OCI-LY1 (cell line): Measurements from ENCODE around the gene PRAME.
A peak's percentile ranks its signal among the peaks of the same experiment; 100 is the strongest.

Experiments
- H2AFZ ChIP-seq: fragments of 200-600 bp; sonication (generic), shearing (Covaris generic); 2 replicates; pipeline ENCODE4 v1.6.0; 2014; ENCODE audit warnings: antibody characterized with exemption, mild to moderate bottlenecking, low read length
- H3F3A ChIP-seq: fragments of 200-600 bp; sonication (generic), shearing (Covaris generic); 2 replicates; pipeline ENCODE4 v1.6.0; 2014; ENCODE audit warnings: mild to moderate bottlenecking, antibody characterized with exemption, low read length, moderate library complexity; ENCODE audit not compliant: insufficient read depth
- H3K27ac ChIP-seq: fragments of 200-600 bp; sonication (generic); 2 replicates; pipeline ENCODE4 v1.5.1; 2014; ENCODE audit warnings: low read length, mixed run types, mild to moderate bottlenecking, low read depth; ENCODE audit not compliant: poor library complexity, severe bottlenecking
- H3K27me3 ChIP-seq: fragments of 200-600 bp; sonication (generic); 2 replicates; pipeline ENCODE4 v1.6.0; 2014; ENCODE audit warnings: antibody characterized with exemption, mild to moderate bottlenecking, low read length, moderate library complexity; ENCODE audit not compliant: insufficient read depth
- H3K36me3 ChIP-seq: fragments of 200-600 bp; sonication (generic); 2 replicates; pipeline ENCODE4 v1.6.1; 2014; ENCODE audit warnings: mild to moderate bottlenecking, antibody characterized with exemption, low read length, moderate library complexity, mixed read lengths; ENCODE audit not compliant: insufficient read depth
- H3K4me1 ChIP-seq: fragments of 200-600 bp; sonication (generic); 2 replicates; pipeline ENCODE4 v1.5.1; 2014; ENCODE audit warnings: mild to moderate bottlenecking, low read length, moderate library complexity; ENCODE audit not compliant: insufficient read depth, severe bottlenecking
- H3K4me2 ChIP-seq: fragments of 200-600 bp; sonication (generic), shearing (Covaris generic); 2 replicates; pipeline ENCODE4 v1.6.1; 2014; ENCODE audit warnings: low read length
- H3K4me3 ChIP-seq: fragments of 200-600 bp; sonication (generic); 2 replicates; pipeline ENCODE4 v1.5.1; 2014; ENCODE audit warnings: low read length, low read depth, mild to moderate bottlenecking, mixed read lengths; ENCODE audit not compliant: poor library complexity, severe bottlenecking
- H3K79me2 ChIP-seq: fragments of 200-600 bp; shearing (Covaris generic); 2 replicates; pipeline ENCODE4 v1.6.1; 2016; ENCODE audit warnings: mixed run types, low read length, mixed read lengths; ENCODE audit not compliant: insufficient read depth
- H3K9ac ChIP-seq: fragments of 200-600 bp; sonication (generic), shearing (Covaris generic); 2 replicates; pipeline ENCODE4 v1.6.1; 2014; ENCODE audit warnings: mild to moderate bottlenecking, low read length, mixed read lengths
- H3K9me2 ChIP-seq: fragments of 200-600 bp; sonication (generic), shearing (Covaris generic); 2 replicates; pipeline ENCODE4 v1.6.1; 2014; ENCODE audit warnings: low read depth, mild to moderate bottlenecking, low read length, mixed read lengths
- H3K9me3 ChIP-seq: fragments of 200-600 bp; shearing (Covaris generic); 2 replicates; pipeline ENCODE4 v1.6.1; 2014; ENCODE audit warnings: low read length, mixed read lengths
- H4K20me1 ChIP-seq: fragments of 200-600 bp; sonication (generic), shearing (Covaris generic); 2 replicates; pipeline ENCODE4 v1.6.0; 2016; ENCODE audit warnings: mild to moderate bottlenecking, low read length; ENCODE audit not compliant: insufficient read depth
- EZH2 ChIP-seq: fragments of 200-600 bp; sonication (generic), shearing (Covaris generic); IDR thresholded peaks from 2 replicates; pipeline ENCODE4 v1.8.0; 2017; ENCODE audit warnings: borderline replicate concordance, mixed run types, mild to moderate bottlenecking, antibody characterized with exemption, low read length, moderate library complexity, mixed read lengths
- TF ChIP-seq, protein P1 (sequence below): fragments of 200-600 bp; sonication (generic), shearing (Covaris generic); IDR thresholded peaks from 2 replicates; pipeline ENCODE4 v1.5.1; 2017; ENCODE audit warnings: mild to moderate bottlenecking, antibody characterized with exemption, low read length, moderate library complexity, mixed read lengths

Gene PRAME

DNA sequence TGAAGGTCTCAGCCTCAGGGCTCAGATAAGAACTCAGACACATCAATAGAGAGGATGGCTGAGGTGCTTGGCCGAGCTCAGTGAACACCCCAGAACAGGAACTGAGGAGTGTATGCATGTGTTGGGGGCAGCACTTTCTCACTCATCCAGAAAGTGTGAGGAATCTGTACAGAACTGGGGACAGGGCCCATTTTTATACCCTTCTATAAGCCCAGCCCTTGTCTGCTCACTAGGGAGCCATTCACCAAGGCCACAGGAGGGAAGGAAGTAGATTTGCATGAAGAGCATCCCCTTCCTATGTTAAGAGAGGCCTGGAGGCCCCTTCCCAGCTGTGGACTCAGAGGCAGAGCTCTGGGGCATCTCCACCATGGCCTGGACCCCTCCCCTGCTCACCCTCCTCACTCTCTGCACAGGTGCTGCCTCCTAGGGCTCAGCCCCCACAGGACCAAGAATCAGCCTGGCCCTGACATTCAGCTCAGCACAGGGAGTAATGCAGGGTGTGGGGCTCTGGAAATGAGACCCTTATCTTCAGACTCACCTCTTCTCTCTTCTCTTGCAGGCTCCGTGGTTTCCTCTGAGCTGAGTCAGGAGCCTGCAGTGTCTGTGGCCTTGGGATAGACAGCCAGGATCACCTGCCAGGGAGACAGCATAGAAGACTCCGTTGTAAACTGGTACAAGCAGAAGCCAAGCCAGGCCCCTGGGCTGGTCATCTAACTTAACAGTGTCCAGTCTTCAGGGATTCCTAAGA, 45.4 kb upstream of the PRAME start:
- TF ChIP-seq EZH2: no peak
- TF ChIP-seq, protein P1, sequence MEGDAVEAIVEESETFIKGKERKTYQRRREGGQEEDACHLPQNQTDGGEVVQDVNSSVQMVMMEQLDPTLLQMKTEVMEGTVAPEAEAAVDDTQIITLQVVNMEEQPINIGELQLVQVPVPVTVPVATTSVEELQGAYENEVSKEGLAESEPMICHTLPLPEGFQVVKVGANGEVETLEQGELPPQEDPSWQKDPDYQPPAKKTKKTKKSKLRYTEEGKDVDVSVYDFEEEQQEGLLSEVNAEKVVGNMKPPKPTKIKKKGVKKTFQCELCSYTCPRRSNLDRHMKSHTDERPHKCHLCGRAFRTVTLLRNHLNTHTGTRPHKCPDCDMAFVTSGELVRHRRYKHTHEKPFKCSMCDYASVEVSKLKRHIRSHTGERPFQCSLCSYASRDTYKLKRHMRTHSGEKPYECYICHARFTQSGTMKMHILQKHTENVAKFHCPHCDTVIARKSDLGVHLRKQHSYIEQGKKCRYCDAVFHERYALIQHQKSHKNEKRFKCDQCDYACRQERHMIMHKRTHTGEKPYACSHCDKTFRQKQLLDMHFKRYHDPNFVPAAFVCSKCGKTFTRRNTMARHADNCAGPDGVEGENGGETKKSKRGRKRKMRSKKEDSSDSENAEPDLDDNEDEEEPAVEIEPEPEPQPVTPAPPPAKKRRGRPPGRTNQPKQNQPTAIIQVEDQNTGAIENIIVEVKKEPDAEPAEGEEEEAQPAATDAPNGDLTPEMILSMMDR: no peak

DNA sequence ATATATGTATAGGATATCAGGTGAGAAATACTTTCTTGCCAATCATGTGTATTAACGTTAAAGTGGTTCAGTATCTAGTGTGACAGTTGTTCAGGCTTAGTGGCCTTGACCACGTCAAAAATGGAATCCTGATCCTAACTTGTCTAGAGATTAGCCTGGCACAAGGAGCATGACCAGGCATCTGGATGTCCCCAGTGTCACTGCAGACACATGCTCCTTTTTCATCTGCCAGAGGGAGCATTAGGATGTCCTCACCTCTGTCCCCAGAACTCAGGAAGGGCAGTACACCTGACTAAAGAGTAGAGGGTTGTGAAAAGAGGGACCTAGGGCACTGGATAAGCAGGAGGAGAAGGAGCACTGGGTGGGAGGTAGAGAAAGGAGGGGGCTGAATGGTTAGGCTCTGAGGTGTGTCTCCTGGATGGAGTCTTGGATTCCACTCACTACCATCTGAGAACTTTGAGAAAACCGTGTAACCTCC, 44.4 kb upstream of the PRAME start:
- no peak overlapping the region for H3K4me2 ChIP-seq
- no peaks in the 10 kb centered on the region; the same call in 1 of the 2 replicates for H3K9me3 ChIP-seq
- no peaks in the 10 kb centered on the region; the same call in 1 of the 2 replicates for H3K27me3 ChIP-seq

More for the DNA sequence above, 45.4 kb upstream of the PRAME start:
- H3F3A ChIP-seq: no peaks in the 10 kb centered on the region
- no peaks in the 10 kb centered on the region for H4K20me1 ChIP-seq
- H2AFZ ChIP-seq: no peak overlapping the region
- H3K79me2 ChIP-seq: no peaks in the 10 kb centered on the region
- H3K4me3 ChIP-seq: no peak overlapping the region
- no peak overlapping the region; the same call in 1 of the 2 replicates for H3K9ac ChIP-seq
- H3K4me2 ChIP-seq: peak overlapping the region; percentile 37; the same call in 1 of the 2 replicates
- H3K27ac ChIP-seq: peak overlapping the region; percentile 45
- H3K9me2 ChIP-seq: no peaks in the 10 kb centered on the region
- H3K36me3 ChIP-seq: no peaks in the 10 kb centered on the region; the same call in 1 of the 2 replicates
- H3K9me3 ChIP-seq: no peaks in the 10 kb centered on the region; the same call in 1 of the 2 replicates
- peaks cover 4% of the 10 kb centered on the region; the same call in 1 of the 2 replicates for H3K27me3 ChIP-seq
- peaks cover 20% of the 10 kb centered on the region for H3K4me1 ChIP-seq

DNA sequence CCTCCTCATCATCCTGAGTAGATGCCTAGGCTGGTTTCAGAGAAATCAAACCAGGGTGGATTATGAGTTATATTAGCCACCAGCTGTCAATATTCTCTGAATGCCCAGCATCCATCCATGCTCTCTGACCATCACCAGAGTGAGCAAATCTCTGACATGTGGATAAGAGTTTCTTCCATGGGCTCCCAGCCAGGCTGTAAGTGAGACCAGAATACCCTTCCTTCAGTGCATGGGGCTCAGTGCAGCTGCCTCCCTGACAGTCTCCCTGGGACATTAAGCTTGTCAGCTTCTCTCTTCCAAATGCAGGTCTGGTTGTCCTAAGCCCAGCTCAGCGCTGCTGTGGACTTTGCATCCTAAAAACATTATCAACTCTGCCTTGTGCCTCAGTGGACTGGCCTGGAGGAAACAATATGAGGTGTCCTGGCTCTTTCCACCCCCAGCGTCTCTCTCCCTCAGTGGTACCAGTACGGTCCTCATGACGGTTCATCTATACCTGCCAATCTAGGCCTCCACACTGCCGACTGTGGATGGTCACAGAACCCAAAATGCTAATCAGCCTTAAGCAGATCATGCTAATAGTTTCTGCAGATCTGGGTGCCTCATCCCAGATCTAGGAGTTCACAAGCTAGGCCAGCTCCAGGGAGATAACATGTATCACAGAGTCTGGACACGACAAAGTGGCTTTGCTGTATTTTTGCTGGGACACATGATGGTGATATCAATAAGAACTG, 41.6 kb upstream of the PRAME start:
- H3K27ac ChIP-seq: no peak overlapping the region
- H3K9me3 ChIP-seq: peaks cover 3% of the 10 kb centered on the region; the same call in 1 of the 2 replicates
- no peak overlapping the region for H3K4me2 ChIP-seq
- H3K9ac ChIP-seq: no peak overlapping the region
- H3F3A ChIP-seq: no peaks in the 10 kb centered on the region
- H3K9me2 ChIP-seq: no peaks in the 10 kb centered on the region
- H2AFZ ChIP-seq: no peak overlapping the region
- TF ChIP-seq, protein P1: no peak
- no peak for TF ChIP-seq EZH2
- H3K36me3 ChIP-seq: no peaks in the 10 kb centered on the region
- no peaks in the 10 kb centered on the region for H4K20me1 ChIP-seq
- no peak overlapping the region for H3K4me3 ChIP-seq
- no peaks in the 10 kb centered on the region for H3K79me2 ChIP-seq
- no peaks in the 10 kb centered on the region for H3K27me3 ChIP-seq
- peaks cover 26% of the 10 kb centered on the region for H3K4me1 ChIP-seq

More for the DNA sequence above, 44.4 kb upstream of the PRAME start:
- H3K4me3 ChIP-seq: no peak overlapping the region
- H3F3A ChIP-seq: no peaks in the 10 kb centered on the region
- H3K4me1 ChIP-seq: peaks cover 20% of the 10 kb centered on the region
- no peak for TF ChIP-seq EZH2
- TF ChIP-seq, protein P1: no peak
- H3K79me2 ChIP-seq: no peaks in the 10 kb centered on the region
- no peaks in the 10 kb centered on the region; the same call in 1 of the 2 replicates for H3K36me3 ChIP-seq
- no peaks in the 10 kb centered on the region for H3K9me2 ChIP-seq
- no peak overlapping the region for H3K9ac ChIP-seq
- no peak overlapping the region for H2AFZ ChIP-seq
- no peaks in the 10 kb centered on the region for H4K20me1 ChIP-seq
- H3K27ac ChIP-seq: peak overlapping the region; percentile 45
